ENCODE results near the gene DGKI.

GRCh38 chr7:137601642-137602041 lies 245.1 kb downstream of the DGKI start:
- TF ChIP-seq CTCF (IDR thresholded peaks at IDR 0.05) (no peak), REST (IDR thresholded peaks at IDR 0.05; ENCODE audit: insufficient read depth in 1 of 2, low read depth in 2 of 2, low read length in 1 of 2) (no peak), TCF7L2 (IDR thresholded peaks at IDR 0.05; ENCODE audit: low read depth, low read length) (no peak), POLR2AphosphoS5 (IDR thresholded peaks at IDR 0.05; ENCODE audit: low read depth, low read length) (no peak), SIN3A (IDR thresholded peaks at IDR 0.05; ENCODE audit: borderline replicate concordance, insufficient read depth, low read depth, low read length) (no peak)
